Parathyroid adenoma (tissue), 2 donors: ENCODE results near the gene PACS1.

Experiments
- H2AFZ ChIP-seq: fragments of 300-600 bp; sonication (generic); one replicate; pipeline ENCODE4 v1.7.0; 2017; ENCODE audit warnings: antibody characterized with exemption, mild to moderate bottlenecking
- H3K27ac ChIP-seq: fragments of 300-600 bp; sonication (generic); one replicate; pipeline ENCODE4 v1.7.0; 2017
- H3K27me3 ChIP-seq: fragments of 300-600 bp; sonication (generic); one replicate; pipeline ENCODE4 v1.7.0; 2017; ENCODE audit warnings: low read length; ENCODE audit not compliant: control insufficient read depth, insufficient read depth
- H3K36me3 ChIP-seq: fragments of 300-600 bp; sonication (generic); one replicate; pipeline ENCODE4 v1.7.0; 2017; ENCODE audit warnings: low read length; ENCODE audit not compliant: control insufficient read depth, insufficient read depth
- H3K4me1 ChIP-seq: fragments of 300-600 bp; sonication (generic); one replicate; pipeline ENCODE4 v1.7.0; 2017; ENCODE audit warnings: control low read depth
- H3K4me2 ChIP-seq: fragments of 300-600 bp; sonication (generic); one replicate; pipeline ENCODE4 v1.7.0; 2017; ENCODE audit warnings: low read length
- H3K4me3 ChIP-seq: fragments of 300-600 bp; sonication (generic); one replicate; pipeline ENCODE4 v1.7.0; 2017; ENCODE audit warnings: low read depth, low read length
- H3K79me2 ChIP-seq: fragments of 300-600 bp; sonication (generic); one replicate; pipeline ENCODE4 v1.7.0; 2017; ENCODE audit warnings: control low read depth
- H3K9ac ChIP-seq: fragments of 300-600 bp; sonication (generic); one replicate; pipeline ENCODE4 v1.7.0; 2017; ENCODE audit warnings: mild to moderate bottlenecking
- H3K9me3 ChIP-seq: fragments of 300-600 bp; sonication (generic); one replicate; pipeline ENCODE4 v1.7.0; 2017; ENCODE audit warnings: low read length; ENCODE audit not compliant: control insufficient read depth
- TF ChIP-seq, protein P1 (sequence below): fragments of 300-600 bp; sonication (generic); IDR thresholded peaks from one replicate; pipeline ENCODE4 v1.7.0; 2017; ENCODE audit warnings: antibody characterized with exemption, mild to moderate bottlenecking
- donor health status: primary hyperparathyroidism.

PACS1 gene

DNA sequence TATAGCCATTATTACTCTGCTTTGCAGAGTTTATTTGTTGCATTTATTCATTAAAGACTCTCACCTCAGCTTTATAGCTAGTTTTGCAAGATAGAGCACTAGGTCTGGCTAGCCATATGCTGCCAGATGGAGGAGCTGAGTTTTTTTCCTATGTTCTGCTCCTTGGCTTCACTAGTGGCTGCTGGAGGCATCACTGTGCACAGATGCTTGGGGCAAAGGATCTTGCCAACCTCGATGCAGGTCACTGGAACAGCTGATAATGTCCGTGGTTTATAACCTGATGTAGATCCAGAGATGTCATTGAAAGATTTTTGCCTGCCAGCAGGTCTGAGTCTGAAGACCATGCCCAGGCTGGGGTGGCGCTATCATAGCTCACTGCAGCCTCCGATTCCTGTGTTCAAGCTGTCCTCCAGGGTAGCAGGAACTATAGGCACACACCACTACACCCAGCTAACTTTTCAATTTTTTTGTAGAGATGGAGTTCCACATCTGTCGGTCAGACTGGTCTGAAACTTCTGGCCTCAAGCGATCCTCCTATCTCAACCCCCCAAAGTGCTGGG, 63.2 kb downstream of the PACS1 start:
- Histone ChIP-seq H3K9ac (no peak overlapping the region), H3K9me3 (no peaks in the 10 kb centered on the region), H3K36me3 (no peaks in the 10 kb centered on the region), H2AFZ (no peak overlapping the region), H3K4me3 (no peak overlapping the region), H3K4me1 (no peaks in the 10 kb centered on the region), H3K27me3 (no peaks in the 10 kb centered on the region), H3K4me2 (no peak overlapping the region), H3K79me2 (peaks cover 8% of the 10 kb centered on the region), H3K27ac (no peak overlapping the region)
- TF ChIP-seq, protein P1, sequence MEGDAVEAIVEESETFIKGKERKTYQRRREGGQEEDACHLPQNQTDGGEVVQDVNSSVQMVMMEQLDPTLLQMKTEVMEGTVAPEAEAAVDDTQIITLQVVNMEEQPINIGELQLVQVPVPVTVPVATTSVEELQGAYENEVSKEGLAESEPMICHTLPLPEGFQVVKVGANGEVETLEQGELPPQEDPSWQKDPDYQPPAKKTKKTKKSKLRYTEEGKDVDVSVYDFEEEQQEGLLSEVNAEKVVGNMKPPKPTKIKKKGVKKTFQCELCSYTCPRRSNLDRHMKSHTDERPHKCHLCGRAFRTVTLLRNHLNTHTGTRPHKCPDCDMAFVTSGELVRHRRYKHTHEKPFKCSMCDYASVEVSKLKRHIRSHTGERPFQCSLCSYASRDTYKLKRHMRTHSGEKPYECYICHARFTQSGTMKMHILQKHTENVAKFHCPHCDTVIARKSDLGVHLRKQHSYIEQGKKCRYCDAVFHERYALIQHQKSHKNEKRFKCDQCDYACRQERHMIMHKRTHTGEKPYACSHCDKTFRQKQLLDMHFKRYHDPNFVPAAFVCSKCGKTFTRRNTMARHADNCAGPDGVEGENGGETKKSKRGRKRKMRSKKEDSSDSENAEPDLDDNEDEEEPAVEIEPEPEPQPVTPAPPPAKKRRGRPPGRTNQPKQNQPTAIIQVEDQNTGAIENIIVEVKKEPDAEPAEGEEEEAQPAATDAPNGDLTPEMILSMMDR: no peak

DNA sequence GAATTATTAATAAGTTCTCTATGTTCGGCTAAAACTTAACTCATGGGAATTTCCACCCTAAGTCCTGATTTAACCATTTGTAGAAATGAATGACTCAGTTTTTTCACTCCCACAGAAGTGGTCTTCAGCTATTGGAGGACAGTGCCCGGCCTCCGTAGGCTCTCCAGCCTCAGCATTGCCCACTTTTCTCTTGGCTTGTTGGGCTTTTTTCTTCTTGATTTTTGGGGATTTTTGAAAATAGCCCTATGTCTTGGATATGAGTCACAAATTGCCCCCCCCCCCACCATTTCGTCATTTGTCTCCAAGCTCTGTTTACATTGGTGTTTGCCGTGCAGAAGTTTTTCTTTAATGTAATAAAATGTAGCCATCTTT, 66.7 kb downstream of the PACS1 start:
- H3K27ac ChIP-seq: no peak overlapping the region
- TF ChIP-seq, protein P1: no peak
- H3K36me3 ChIP-seq: no peaks in the 10 kb centered on the region
- H3K9me3 ChIP-seq: no peaks in the 10 kb centered on the region
- H3K4me3 ChIP-seq: no peak overlapping the region
- peaks cover 10% of the 10 kb centered on the region for H3K79me2 ChIP-seq
- no peak overlapping the region for H3K9ac ChIP-seq
- no peaks in the 10 kb centered on the region for H3K4me1 ChIP-seq
- no peaks in the 10 kb centered on the region for H3K27me3 ChIP-seq
- H3K4me2 ChIP-seq: no peak overlapping the region
- H2AFZ ChIP-seq: no peak overlapping the region

DNA sequence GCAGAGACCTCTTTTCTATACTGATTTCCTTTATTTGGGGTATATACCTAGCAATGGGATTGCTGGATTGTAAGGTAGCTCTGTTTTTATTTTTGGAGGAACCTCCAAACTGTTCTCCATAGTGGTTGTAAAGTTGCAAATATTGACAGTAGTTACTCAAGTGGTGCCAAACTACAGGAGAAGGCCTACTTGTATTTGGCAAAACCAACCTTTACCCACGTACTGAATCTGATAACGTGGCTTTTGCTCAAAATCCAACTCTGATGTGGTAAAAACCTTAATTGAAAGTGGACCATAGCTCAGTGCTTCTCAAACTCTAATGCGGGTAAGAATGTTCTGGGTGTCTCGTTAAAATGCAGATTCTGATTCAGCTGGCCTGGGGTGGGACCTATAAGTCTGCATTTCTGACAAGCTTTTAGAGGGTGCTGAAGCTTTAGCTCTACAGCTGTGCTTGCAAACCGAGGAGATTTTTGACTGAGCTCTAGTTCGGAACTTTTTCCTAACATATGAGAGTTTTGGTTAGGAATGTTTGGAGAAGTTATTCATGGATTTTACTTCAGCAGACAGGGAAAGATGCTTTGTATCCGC, 69.8 kb downstream of the PACS1 start:
- Histone ChIP-seq H3K4me2 (no peak overlapping the region), H3K36me3 (no peaks in the 10 kb centered on the region), H2AFZ (no peak overlapping the region), H3K4me3 (no peak overlapping the region), H3K4me1 (no peaks in the 10 kb centered on the region), H3K79me2 (peaks cover 15% of the 10 kb centered on the region), H3K9me3 (no peaks in the 10 kb centered on the region), H3K27ac (no peak overlapping the region), H3K27me3 (no peaks in the 10 kb centered on the region), H3K9ac (no peak overlapping the region)
- TF ChIP-seq, protein P1: no peak

DNA sequence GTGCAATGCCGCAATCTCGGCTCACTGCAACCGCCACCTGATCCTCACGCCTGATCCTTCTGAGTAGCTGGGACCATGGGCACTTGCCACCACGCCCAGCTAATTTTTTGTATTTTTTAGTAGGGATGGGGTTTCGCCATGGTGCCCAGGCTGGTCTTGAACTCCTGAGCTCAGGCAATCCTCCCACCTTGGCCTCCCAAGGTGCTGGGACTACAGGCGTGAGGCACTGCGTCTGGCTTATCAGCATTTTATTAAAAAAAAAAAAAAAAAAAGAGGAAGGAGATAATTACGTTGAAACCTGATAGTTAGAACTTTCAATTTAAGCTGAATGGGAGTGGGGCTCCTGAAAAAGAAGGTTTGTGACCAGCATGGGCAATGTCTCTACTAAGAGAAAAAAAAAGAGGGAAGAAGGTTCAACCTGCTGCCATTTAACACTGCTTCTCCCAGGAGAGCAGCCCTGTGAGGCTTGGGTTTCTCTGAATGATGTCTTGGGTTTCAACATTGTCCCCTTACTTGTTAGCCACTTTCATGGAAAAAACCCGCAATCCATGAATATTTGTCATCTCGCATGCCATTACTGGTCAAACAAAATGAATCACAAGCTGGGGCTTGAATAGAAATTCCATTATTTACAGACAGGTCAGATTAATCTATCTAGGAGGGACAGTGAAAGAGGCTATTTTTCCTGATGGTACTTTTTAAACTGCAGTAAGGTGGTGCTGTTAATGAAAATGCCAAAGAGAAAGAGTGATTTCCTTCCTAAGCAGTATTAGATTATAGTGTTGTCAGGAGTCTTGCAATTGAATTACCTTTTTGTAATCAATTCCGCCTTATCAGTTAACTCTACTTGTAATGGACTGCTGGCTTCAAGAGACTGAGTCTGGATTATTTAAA, 72.5 kb downstream of the PACS1 start:
- peaks cover 11% of the 10 kb centered on the region for H3K79me2 ChIP-seq
- TF ChIP-seq, protein P1: no peak
- H3K27ac ChIP-seq: no peak overlapping the region
- no peaks in the 10 kb centered on the region for H3K4me1 ChIP-seq
- no peak overlapping the region for H3K4me2 ChIP-seq
- no peaks in the 10 kb centered on the region for H3K27me3 ChIP-seq
- H3K9me3 ChIP-seq: no peaks in the 10 kb centered on the region
- H3K36me3 ChIP-seq: no peaks in the 10 kb centered on the region
- H3K9ac ChIP-seq: no peak overlapping the region
- no peak overlapping the region for H3K4me3 ChIP-seq
- H2AFZ ChIP-seq: no peak overlapping the region
